ENCODE results near the gene FEZF1.

The FEZF1 gene

GRCh38 chr7:122339145-122339904 lies 34.8 kb upstream of the FEZF1 start:
- H3K27me3 Mint-ChIP-seq (ENCODE audit: low read depth): peaks cover 3% of the 10 kb centered on the region
- H3K27ac Mint-ChIP-seq: no peak overlapping the region
- no peak overlapping the region for H3K4me3 Mint-ChIP-seq
- no peaks in the 10 kb centered on the region for H3K36me3 Mint-ChIP-seq (ENCODE audit: low read depth)
- no peak for TF ChIP-seq CTCF (IDR thresholded peaks at IDR 0.05; ENCODE audit: unreplicated experiment in 3 of 3)
- no peaks in the 10 kb centered on the region for H3K9me3 Mint-ChIP-seq
- no peaks in the 10 kb centered on the region for H3K4me1 Mint-ChIP-seq

GRCh38 chr7:122337011-122337410 lies 32.5 kb upstream of the FEZF1 start:
- Mint-ChIP-seq H3K36me3 (ENCODE audit: low read depth) (no peaks in the 10 kb centered on the region), H3K9me3 (no peaks in the 10 kb centered on the region), H3K27me3 (ENCODE audit: low read depth) (peaks cover 11% of the 10 kb centered on the region), H3K27ac (no peak overlapping the region), H3K4me1 (no peaks in the 10 kb centered on the region), H3K4me3 (no peak overlapping the region)
- TF ChIP-seq CTCF (IDR thresholded peaks at IDR 0.05; ENCODE audit: unreplicated experiment in 3 of 3): no peak

- Mint-ChIP-seq H3K27me3 (ENCODE audit: low read depth) (peaks cover 58% of the 10 kb centered on the region), H3K27ac (no peak overlapping the region), H3K4me3 (no peak overlapping the region), H3K4me1 (no peaks in the 10 kb centered on the region), H3K36me3 (ENCODE audit: low read depth) (no peaks in the 10 kb centered on the region), H3K9me3 (no peaks in the 10 kb centered on the region)
- no peak for TF ChIP-seq CTCF (IDR thresholded peaks at IDR 0.05; ENCODE audit: unreplicated experiment in 3 of 3)
Observed at GRCh38 chr7:122329145-122329802, 24.7 kb upstream of the FEZF1 start.

- Mint-ChIP-seq H3K27me3 (ENCODE audit: low read depth) (peaks cover 53% of the 10 kb centered on the region), H3K4me1 (no peaks in the 10 kb centered on the region), H3K27ac (no peak overlapping the region), H3K36me3 (ENCODE audit: low read depth) (no peaks in the 10 kb centered on the region), H3K9me3 (no peaks in the 10 kb centered on the region), H3K4me3 (no peak overlapping the region)
- TF ChIP-seq CTCF (IDR thresholded peaks at IDR 0.05; ENCODE audit: unreplicated experiment in 3 of 3): no peak
Observed at GRCh38 chr7:122327969-122328368, 23.4 kb upstream of the FEZF1 start.

GRCh38 chr7:122316467-122317388 lies 12.2 kb upstream of the FEZF1 start:
- Mint-ChIP-seq H3K27me3 (ENCODE audit: low read depth) (peaks cover 96% of the 10 kb centered on the region), H3K36me3 (ENCODE audit: low read depth) (no peaks in the 10 kb centered on the region), H3K9me3 (peaks cover 5% of the 10 kb centered on the region), H3K4me1 (peaks cover 6% of the 10 kb centered on the region), H3K4me3 (peak overlapping the region in 2 of 3 experiments; percentile 37 to 38), H3K27ac (no peak overlapping the region)
- no peak for TF ChIP-seq CTCF (IDR thresholded peaks at IDR 0.05; ENCODE audit: unreplicated experiment in 3 of 3)

Data from nephron (organoid).